Measurements from ENCODE around the gene CCDC192.

GRCh38 chr5:127893232-127893631 lies 190.0 kb downstream of the CCDC192 start:
- TF ChIP-seq REST (IDR thresholded peaks at IDR 0.05) (no peak), POLR2A (IDR thresholded peaks at IDR 0.05; ENCODE audit: low read length) (no peak), CTCF (IDR thresholded peaks at IDR 0.05) (no peak), GATA3 (IDR thresholded peaks at IDR 0.05; ENCODE audit: borderline replicate concordance) (no peak), HOXB5 (CRISPR knock-in tag; IDR thresholded peaks at IDR 0.05) (no peak), EP300 (IDR thresholded peaks at IDR 0.05) (no peak), FOSL2 (IDR thresholded peaks at IDR 0.05) (no peak), FOSL2 (CRISPR knock-in tag; IDR thresholded peaks at IDR 0.05) (no peak), JUNB (IDR thresholded peaks at IDR 0.05) (no peak), MAX (IDR thresholded peaks at IDR 0.05) (no peak)
